Caco-2 (cell line): ENCODE measurements around the gene RBPJL. TPM values are rescaled to one million over a fixed set of nuclear protein-coding genes. Genes with fewer than 3 reads are reported as not detected.

Experiments used
- BruUV-seq: library from RNA; stranded (reverse); fragments of 400-500 nt; replicated peaks from 2 replicates; lab custom pipeline; 2021; lab: Mats Ljungman, UMichigan
- CTCF ChIA-PET: fragments of 300-600 bp; sonication (Branson Sonifier 250); formaldehyde crosslinking; loops from one replicate; lab custom pipeline; 2022; ENCODE audit warnings: antibody characterized with exemption; lab: Charles Lee
- POLR2A ChIA-PET: fragments of 300-600 bp; sonication (Branson Sonifier 250); formaldehyde crosslinking; loops from one replicate; lab custom pipeline; 2022; ENCODE audit warnings: antibody characterized with exemption; lab: Charles Lee
- DNase-seq, 2 experiments: peaks; one replicate each; pipeline versions ENCODE4 v3.0.0 to v3.0.0-alpha.2; 2020 to 2022
- H3K27me3 ChIP-seq: replicated peaks from 2 replicates; pipeline ENCODE4 v1.6.0; 2011; ENCODE audit warnings: low read length; ENCODE audit not compliant: control insufficient read depth, insufficient read depth
- H3K36me3 ChIP-seq: 2 replicates; pipeline ENCODE4 v1.5.1; 2011; ENCODE audit warnings: low read length; ENCODE audit not compliant: control insufficient read depth, insufficient read depth
- H3K4me1 ChIP-seq: fragments of 250-450 bp; sonication (Bioruptor Pico); 2 replicates; pipeline ENCODE4 v1.5.1; 2020; ENCODE audit warnings: mild to moderate bottlenecking
- H3K4me3 ChIP-seq: 2 replicates; pipeline ENCODE4 v1.5.1; 2011; ENCODE audit warnings: low read depth, mild to moderate bottlenecking, control low read depth, low read length
- H3K9me3 ChIP-seq: fragments of 250-450 bp; sonication (Bioruptor Pico); 2 replicates; pipeline ENCODE4 v1.5.1; 2020; ENCODE audit warnings: mild to moderate bottlenecking, moderate library complexity
- H3K27ac Mint-ChIP-seq: one replicate; pipeline ENCODE4 v1.8.0; 2022; ENCODE audit warnings: mixed read lengths; ENCODE audit not compliant: unreplicated experiment
- H3K27me3 Mint-ChIP-seq: one replicate; pipeline ENCODE4 v1.8.0; 2022; ENCODE audit warnings: mixed read lengths; ENCODE audit not compliant: insufficient read depth, unreplicated experiment
- H3K36me3 Mint-ChIP-seq: one replicate; pipeline ENCODE4 v1.8.0; 2022; ENCODE audit warnings: mild to moderate bottlenecking, mixed read lengths; ENCODE audit not compliant: insufficient read depth, unreplicated experiment
- H3K4me1 Mint-ChIP-seq: one replicate; pipeline ENCODE4 v1.8.0; 2022; ENCODE audit warnings: low read depth, mixed read lengths; ENCODE audit not compliant: unreplicated experiment
- H3K4me3 Mint-ChIP-seq: one replicate; pipeline ENCODE4 v1.8.0; 2022; ENCODE audit warnings: mild to moderate bottlenecking, moderate library complexity, mixed read lengths; ENCODE audit not compliant: unreplicated experiment
- H3K9me3 Mint-ChIP-seq: one replicate; pipeline ENCODE4 v1.8.0; 2022; ENCODE audit warnings: mixed read lengths; ENCODE audit not compliant: unreplicated experiment
- CTCF ChIP-seq, 2 experiments: fragments of 200-600 bp in 1 of 2; IDR thresholded peaks; 1 replicate in 1 of 2; 2 replicates in 1 of 2; pipeline versions ENCODE4 v1.5.1 to v1.8.0; 2011 to 2022; ENCODE audit warnings: antibody characterized with exemption in 1 of 2, control low read depth in 1 of 2, inconsistent platforms in 1 of 2, low read depth in 1 of 2, low read length in 1 of 2, mild to moderate bottlenecking in 1 of 2, moderate library complexity in 1 of 2; ENCODE audit not compliant: insufficient read depth in 1 of 2, severe bottlenecking in 1 of 2, unreplicated experiment in 1 of 2
- intact Hi-C: fragments of 100-400 bp; cut with micrococcal nuclease; formaldehyde crosslinking; loops from one replicate; pipeline ENCODE4 v1.10.0; 2022; ENCODE audit not compliant: unreplicated experiment
- total RNA-seq: library from RNA; stranded (reverse); gene quantifications from 2 replicates; pipeline ENCODE4 v1.2.3, GENCODE V29; 2022

Gene RBPJL
- total RNA-seq, 1 experiment from 2014 or later = not detected

DNA sequence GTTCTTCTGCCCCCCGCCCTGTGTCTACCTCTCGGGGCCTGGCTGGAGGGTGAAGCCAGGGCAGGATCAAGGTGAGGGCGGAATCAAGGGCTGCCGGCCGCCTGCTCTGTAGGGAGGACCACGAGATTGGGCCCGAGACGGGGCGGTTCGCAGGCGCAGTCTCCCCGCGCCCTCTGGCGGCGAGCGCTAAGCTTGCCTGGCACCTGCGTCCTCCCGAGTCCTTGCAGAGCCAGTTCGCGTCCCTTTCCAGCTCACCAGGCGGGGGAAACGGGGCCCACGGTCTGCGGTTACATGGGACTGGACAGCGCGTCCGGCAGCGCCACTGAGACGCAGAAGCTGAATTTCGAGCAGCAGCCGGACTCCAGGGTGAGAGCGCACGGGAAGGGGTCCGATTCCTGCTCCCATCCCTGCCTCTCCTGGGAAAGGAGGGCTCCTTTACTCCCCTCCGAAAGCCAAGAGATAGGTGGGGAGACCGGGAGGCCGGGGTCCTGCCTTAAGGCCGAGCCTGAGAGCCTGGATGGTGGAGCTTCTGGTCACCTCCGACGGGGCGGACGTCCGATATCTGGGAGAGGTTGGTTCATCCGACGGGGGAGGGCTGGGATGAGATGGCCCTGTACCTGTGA is 5.1 kb downstream of the RBPJL start:
- Mint-ChIP-seq H3K27ac (no peak overlapping the region), H3K9me3 (no peaks in the 10 kb centered on the region), H3K4me3 (no peak overlapping the region), H3K4me1 (peaks cover 8% of the 10 kb centered on the region), H3K36me3 (no peaks in the 10 kb centered on the region), H3K27me3 (peaks cover 3% of the 10 kb centered on the region)
- Histone ChIP-seq H3K36me3 (no peaks in the 10 kb centered on the region), H3K27me3 (no peaks in the 10 kb centered on the region; the same call in 1 of the 2 replicates), H3K4me3 (no peak overlapping the region), H3K9me3 (no peaks in the 10 kb centered on the region), H3K4me1 (no peaks in the 10 kb centered on the region)
- ChIA-PET CTCF (interaction anchor here (0.6 to 1.8 kb wide), 14 partner anchors 8 to 459 kb away, joined by 3 to 15 read pairs (median 6); partner anchors contain the start of genes PIGT and SYS1), POLR2A (no interaction called here)
- intact Hi-C loops = loop anchor here (10.0 kb wide), 1 partner anchor 313 kb away; the partner anchor contains the start of gene WFDC10A
- peak; percentile 81 to 84 for DNase-seq
- peak; percentile 91 to 94 for TF ChIP-seq CTCF (IDR thresholded peaks at IDR 0.05; ENCODE audit: insufficient read depth in 1 of 2, low read depth in 1 of 2, low read length in 1 of 2, severe bottlenecking in 1 of 2, unreplicated experiment in 1 of 2)
- BruUV-seq = no TSS peak

GRCh38 chr20:45312241-45312640 is 5.6 kb downstream of the RBPJL start:
- Histone ChIP-seq H3K4me1 (no peaks in the 10 kb centered on the region), H3K36me3 (no peaks in the 10 kb centered on the region), H3K4me3 (no peak overlapping the region), H3K9me3 (no peaks in the 10 kb centered on the region), H3K27me3 (no peaks in the 10 kb centered on the region; the same call in 1 of the 2 replicates)
- ChIA-PET POLR2A (no interaction called here), CTCF (interaction anchor here (0.6 to 1.8 kb wide), 16 partner anchors 9 to 459 kb away, joined by 3 to 15 read pairs (median 6); partner anchors contain the start of genes PIGT and SYS1)
- Mint-ChIP-seq H3K27me3 (peaks cover 7% of the 10 kb centered on the region), H3K9me3 (no peaks in the 10 kb centered on the region), H3K4me3 (no peak overlapping the region), H3K4me1 (peaks cover 8% of the 10 kb centered on the region), H3K36me3 (no peaks in the 10 kb centered on the region), H3K27ac (no peak overlapping the region)
- intact Hi-C loops = loop anchor here (10.0 kb wide), 1 partner anchor 313 kb away; the partner anchor contains the start of gene WFDC10A
- no TSS peak for BruUV-seq
- TF ChIP-seq CTCF (IDR thresholded peaks at IDR 0.05; ENCODE audit: insufficient read depth in 1 of 2, low read depth in 1 of 2, low read length in 1 of 2, severe bottlenecking in 1 of 2, unreplicated experiment in 1 of 2) = no peak
- no peak for DNase-seq

GRCh38 chr20:45313065-45313695 is 6.5 kb downstream of the RBPJL start:
- POLR2A ChIA-PET = no interaction called here
- H3K27ac Mint-ChIP-seq = no peak overlapping the region
- H3K4me3 Mint-ChIP-seq = no peak overlapping the region
- no peak for DNase-seq
- CTCF ChIA-PET = interaction anchor here (0.6 to 2.3 kb wide), 10 partner anchors 10 to 458 kb away, joined by 3 to 14 read pairs (median 6); no protein-coding TSS in a partner anchor
- no TSS peak for BruUV-seq
- H3K9me3 ChIP-seq = no peaks in the 10 kb centered on the region
- H3K4me1 ChIP-seq = no peaks in the 10 kb centered on the region
- no peak for TF ChIP-seq CTCF (IDR thresholded peaks at IDR 0.05; ENCODE audit: insufficient read depth in 1 of 2, low read depth in 1 of 2, low read length in 1 of 2, severe bottlenecking in 1 of 2, unreplicated experiment in 1 of 2)
- no peak overlapping the region for H3K4me3 ChIP-seq
- H3K27me3 Mint-ChIP-seq = peaks cover 7% of the 10 kb centered on the region
- intact Hi-C loops = loop anchor here (10.0 kb wide), 1 partner anchor 312 kb away; the partner anchor contains the start of gene WFDC10A
- H3K4me1 Mint-ChIP-seq = peaks cover 8% of the 10 kb centered on the region
- H3K36me3 Mint-ChIP-seq = no peaks in the 10 kb centered on the region
- no peaks in the 10 kb centered on the region; the same call in 1 of the 2 replicates for H3K27me3 ChIP-seq
- no peaks in the 10 kb centered on the region for H3K9me3 Mint-ChIP-seq
- no peaks in the 10 kb centered on the region for H3K36me3 ChIP-seq
